IMR-90 (cell line): ENCODE results near the gene RAB15. TPM values are rescaled to one million over a fixed set of nuclear protein-coding genes. Genes with fewer than 3 reads are reported as not detected.

Experiments
- ATAC-seq: fragments of 200-7000 bp; cut with Tn5 transposase; 2 replicates; pipeline ENCODE4 v1.9.1; 2020; ENCODE audit warnings: low read depth, mild to moderate bottlenecking, moderate library complexity
- BruUV-seq: library from RNA; stranded (reverse); fragments of 400-500 nt; replicated peaks from 2 replicates; lab custom pipeline; 2021; lab: Mats Ljungman, UMichigan
- CTCF ChIA-PET: fragments of 300-600 bp; formaldehyde crosslinking; extraction: SDS; loops from one replicate; lab custom pipeline; 2021; ENCODE audit warnings: antibody characterized with exemption; lab: Yijun Ruan, JAX
- POLR2A ChIA-PET: fragments of 300-600 bp; sonication (Branson Sonifier 250); formaldehyde crosslinking; loops from one replicate; lab custom pipeline; 2022; ENCODE audit warnings: antibody characterized with exemption; ENCODE audit not compliant: unreplicated experiment; lab: Charles Lee
- DNase-seq: peaks from one replicate; pipeline ENCODE4 v3.0.0; 2013
- H2AFZ ChIP-seq: replicated peaks from 2 replicates; pipeline ENCODE3; 2013; ENCODE audit warnings: low read length, mild to moderate bottlenecking; ENCODE audit not compliant: poor library complexity
- H2AK5ac ChIP-seq: 2 replicates; pipeline ENCODE4 v1.6.1; 2013; ENCODE audit warnings: low read depth, low read length, inconsistent platforms
- H2AK9ac ChIP-seq: replicated peaks from 2 replicates; pipeline ENCODE3; 2013; ENCODE audit warnings: mild to moderate bottlenecking, low read depth, low read length, moderate library complexity; ENCODE audit not compliant: poor library complexity
- H2BK120ac ChIP-seq: 2 replicates; pipeline ENCODE4 v1.6.1; 2013; ENCODE audit warnings: low read depth, low read length, inconsistent platforms
- H2BK15ac ChIP-seq: 3 replicates; pipeline ENCODE4 v1.6.1; 2013; ENCODE audit warnings: low read depth, low read length, inconsistent platforms
- H2BK20ac ChIP-seq: 2 replicates; pipeline ENCODE4 v1.6.1; 2013; ENCODE audit warnings: low read depth, mild to moderate bottlenecking, inconsistent platforms, low read length, moderate library complexity
- H2BK5ac ChIP-seq: 2 replicates; pipeline ENCODE4 v1.6.1; 2013; ENCODE audit warnings: mild to moderate bottlenecking, low read depth, low read length, inconsistent platforms; ENCODE audit not compliant: poor library complexity, severe bottlenecking
- H3K14ac ChIP-seq: replicated peaks from 2 replicates; pipeline ENCODE4 v1.6.1; 2013; ENCODE audit warnings: low read depth, low read length, inconsistent platforms
- H3K18ac ChIP-seq: 2 replicates; pipeline ENCODE4 v1.6.1; 2013; ENCODE audit warnings: low read depth, low read length, control low read depth
- H3K23ac ChIP-seq: 2 replicates; pipeline ENCODE4 v1.6.1; 2013; ENCODE audit warnings: low read depth, low read length, inconsistent platforms
- H3K27ac ChIP-seq: 2 replicates; pipeline ENCODE4 v1.5.1; 2013; ENCODE audit warnings: mild to moderate bottlenecking, control low read depth, low read length; ENCODE audit not compliant: insufficient read depth
- H3K27me3 ChIP-seq: 2 replicates; pipeline ENCODE4 v1.6.1; 2013; ENCODE audit warnings: low read length; ENCODE audit not compliant: control insufficient read depth, insufficient read depth
- H3K36me3 ChIP-seq: 2 replicates; pipeline ENCODE4 v1.6.1; 2013; ENCODE audit warnings: low read length, mixed read lengths; ENCODE audit not compliant: control insufficient read depth, insufficient read depth
- H3K4ac ChIP-seq: 2 replicates; pipeline ENCODE4 v1.6.1; 2013; ENCODE audit warnings: low read depth, low read length, inconsistent platforms
- H3K4me1 ChIP-seq: 2 replicates; pipeline ENCODE4 v1.6.1; 2013; ENCODE audit warnings: low read length, mixed read lengths; ENCODE audit not compliant: control insufficient read depth, insufficient read depth
- H3K4me2 ChIP-seq: 2 replicates; pipeline ENCODE4 v1.6.1; 2013; ENCODE audit warnings: low read depth, mild to moderate bottlenecking, control low read depth, low read length, moderate library complexity
- H3K4me3 ChIP-seq: 2 replicates; pipeline ENCODE4 v1.5.1; 2013; ENCODE audit warnings: low read depth, mild to moderate bottlenecking, control low read depth, low read length, moderate library complexity; ENCODE audit not compliant: insufficient read depth
- H3K56ac ChIP-seq: 2 replicates; pipeline ENCODE4 v1.6.1; 2013; ENCODE audit warnings: low read length, inconsistent platforms; ENCODE audit not compliant: insufficient read depth; ENCODE audit errors: extremely low read depth
- H3K79me1 ChIP-seq, 2 experiments: 2 replicates each; pipeline ENCODE4 v1.6.1; 2013; ENCODE audit warnings: low read length in 2 of 2, inconsistent platforms in 1 of 2, low read depth in 1 of 2
- H3K9ac ChIP-seq: 2 replicates; pipeline ENCODE4 v1.6.1; 2013; ENCODE audit warnings: low read depth, low read length, control low read depth
- H3K9me1 ChIP-seq: 2 replicates; pipeline ENCODE4 v1.6.1; 2013; ENCODE audit warnings: low read length, inconsistent platforms; ENCODE audit not compliant: insufficient read depth
- H3K9me3 ChIP-seq: 2 replicates; pipeline ENCODE4 v1.6.1; 2013; ENCODE audit warnings: low read length; ENCODE audit not compliant: control insufficient read depth, insufficient read depth
- H4K20me1 ChIP-seq: 2 replicates; pipeline ENCODE4 v1.6.1; 2013; ENCODE audit warnings: low read length, inconsistent platforms; ENCODE audit not compliant: insufficient read depth
- H4K5ac ChIP-seq: 2 replicates; pipeline ENCODE4 v1.6.1; 2013; ENCODE audit warnings: mild to moderate bottlenecking, low read depth, low read length, control low read depth
- H4K8ac ChIP-seq, 2 experiments: 2 replicates each; pipeline ENCODE4 v1.6.1; 2013; ENCODE audit warnings: low read depth in 2 of 2, low read length in 2 of 2, control low read depth in 1 of 2, inconsistent platforms in 1 of 2
- H4K91ac ChIP-seq: 2 replicates; pipeline ENCODE4 v1.6.1; 2013; ENCODE audit warnings: low read depth, low read length, inconsistent platforms; ENCODE audit not compliant: insufficient read depth
- CEBPB ChIP-seq: IDR thresholded peaks from 2 replicates; pipeline ENCODE4 v1.6.1; 2012; ENCODE audit warnings: low read depth, low read length, improper control_type of control experiment
- CHD1 ChIP-seq: IDR thresholded peaks from 2 replicates; pipeline ENCODE4 v1.6.1; 2012; ENCODE audit warnings: low read depth, low read length, improper control_type of control experiment
- FOS ChIP-seq: fragments of 150-350 bp; IDR thresholded peaks from 2 replicates; pipeline ENCODE4 v1.6.1; 2016; ENCODE audit warnings: low read depth, low read length
- USF2 ChIP-seq: fragments of 150-350 bp; IDR thresholded peaks from 2 replicates; pipeline ENCODE4 v1.6.1; 2017; ENCODE audit warnings: mild to moderate bottlenecking, antibody characterized with exemption, low read length, low read depth
- WGBS, 2 experiments: methylation state at CpG; one replicate each; pipeline versions ENCODE4 v1.1.5 to v1.1.7; 2013; ENCODE audit warnings: missing lambda C conversion rate in 2 of 2; ENCODE audit not compliant: insufficient read length in 1 of 2; ENCODE audit errors: extremely low coverage in 2 of 2; 5-methylcytosine and 5-hydroxymethylcytosine counted together
- dilution Hi-C: fragments of 300-500 bp; cut with HindIII; formaldehyde crosslinking; loops from one replicate; pipeline ENCODE4 v1.14.3; 2018; ENCODE audit warnings: low sequenced_read_pairs; ENCODE audit not compliant: unreplicated experiment
- in situ Hi-C: fragments of 300-500 bp; cut with MboI; formaldehyde crosslinking; loops from 3 replicates; pipeline ENCODE4 v1.14.3; 2019; ENCODE audit warnings: low sequenced_read_pairs, inconsistent platforms, mixed read lengths
- intact Hi-C: fragments of 100-400 bp; cut with micrococcal nuclease; formaldehyde crosslinking; loops from 2 replicates; pipeline ENCODE4 v1.10.0; 2022
- polyA plus RNA-seq, 3 experiments: library from polyadenylated mRNA; depleted of rRNA; stranded (reverse); fragments of >200 nt; gene quantifications; 2 replicates each; pipeline ENCODE4 v1.2.3, GENCODE V29; 2012; ENCODE audit warnings: low replicate concordance in 1 of 3
- total RNA-seq: library from RNA; depleted of rRNA; stranded (reverse); fragments of >200 nt; gene quantifications from 2 replicates; pipeline ENCODE4 v1.2.3, GENCODE V29; 2012

The RAB15 gene
- total and polyA plus RNA-seq, 2 of the 4 experiments (the other 2 are of a cell fraction) = 3.4 to 7.8 TPM

- peaks cover 18% of the 10 kb centered on the region for H4K20me1 ChIP-seq
- no peak overlapping the region for H2AK5ac ChIP-seq
- peaks cover 6% of the 10 kb centered on the region for H3K4me1 ChIP-seq
- H3K23ac ChIP-seq = no peak overlapping the region
- peaks cover 12% of the 10 kb centered on the region for H3K9me1 ChIP-seq
- no peak overlapping the region for H3K56ac ChIP-seq
- POLR2A ChIA-PET = no interaction called here
- H3K9me3 ChIP-seq = no peaks in the 10 kb centered on the region
- H2AK9ac ChIP-seq = no peak overlapping the region
- no peak overlapping the region; the same call in 1 of the 2 replicates for H3K4me2 ChIP-seq
- H2BK5ac ChIP-seq = no peak overlapping the region
- no peak overlapping the region for H2BK20ac ChIP-seq
- no peak overlapping the region for H4K91ac ChIP-seq
- H4K8ac ChIP-seq = no peak overlapping the region
- H3K4ac ChIP-seq = no peak overlapping the region
- CTCF ChIA-PET = no interaction called here
- no peak overlapping the region for H3K27ac ChIP-seq
- no peak overlapping the region for H3K9ac ChIP-seq
- H2AFZ ChIP-seq = no peak overlapping the region
- no CpG with 5 or more reads among the region's 2 CpGs for WGBS, 2 experiments
- no TSS peak for BruUV-seq
- H2BK120ac ChIP-seq = no peak overlapping the region
- H4K5ac ChIP-seq = no peak overlapping the region
- intact Hi-C loops (no loop called here), in situ Hi-C loops (loop anchor here (25.0 kb wide), 1 partner anchor 378 kb away; the partner anchor contains the start of genes HSPA2 and PPP1R36), dilution Hi-C loops (no loop called here)
- DNase-seq (no peak), ATAC-seq (no peak)
- peaks cover 25 to 44% of the 10 kb centered on the region in 2 experiments for H3K79me1 ChIP-seq
- H3K36me3 ChIP-seq = no peaks in the 10 kb centered on the region
- H3K14ac ChIP-seq = no peak overlapping the region
- H2BK15ac ChIP-seq = no peak overlapping the region
- no peaks in the 10 kb centered on the region for H3K27me3 ChIP-seq
- no peak overlapping the region for H3K4me3 ChIP-seq
- TF ChIP-seq USF2 = no peak
- TF ChIP-seq CEBPB = no peak
- TF ChIP-seq FOS = no peak
- TF ChIP-seq CHD1 = no peak
- H3K18ac ChIP-seq = no peak overlapping the region
Observed at GRCh38 chr14:64915797-64916196, 56.3 kb downstream of the RAB15 start.
